OCI-LY3 (cell line): Measurements from ENCODE around the gene SYS1.
A peak's percentile ranks its signal among the peaks of the same experiment; 100 is the strongest.

Experiments used
- H2AFZ ChIP-seq: fragments of 200-600, 300-600 bp; shearing (Covaris generic); 2 replicates; pipeline ENCODE4 v1.6.0; 2014; ENCODE audit warnings: antibody characterized with exemption, low read depth, low read length
- H3K27ac ChIP-seq: fragments of 200-600, 300-600 bp; sonication (generic); 2 replicates; pipeline ENCODE4 v1.5.1; 2014; ENCODE audit warnings: mild to moderate bottlenecking, low read length, moderate library complexity, mixed read lengths
- H3K27me3 ChIP-seq: fragments of 200-600, 300-600 bp; sonication (generic); 2 replicates; pipeline ENCODE4 v1.6.1; 2014; ENCODE audit warnings: low read depth, low read length, mixed read lengths
- H3K36me3 ChIP-seq: fragments of 200-600, 300-600 bp; sonication (generic); replicated peaks from 2 replicates; pipeline ENCODE3; 2014; ENCODE audit warnings: low read depth, low read length, mixed read lengths
- H3K4me1 ChIP-seq: fragments of 300-600, 200-600 bp; sonication (generic); 2 replicates; pipeline ENCODE4 v1.6.1; 2014; ENCODE audit warnings: low read length, mixed read lengths
- H3K4me2 ChIP-seq: fragments of 200-600, 300-600 bp; sonication (generic); 2 replicates; pipeline ENCODE4 v1.6.1; 2014; ENCODE audit warnings: low read length, mixed read lengths
- H3K4me3 ChIP-seq: fragments of 300-600, 200-600 bp; sonication (generic); 2 replicates; pipeline ENCODE4 v1.5.1; 2014; ENCODE audit warnings: antibody characterized with exemption, mild to moderate bottlenecking, low read length, moderate library complexity
- H3K79me2 ChIP-seq: fragments of 300-600, 200-600 bp; shearing (Covaris generic); 2 replicates; pipeline ENCODE4 v1.6.1; 2014; ENCODE audit warnings: mild to moderate bottlenecking, low read length, mixed read lengths
- H3K9ac ChIP-seq: fragments of 300-600, 200-600 bp; shearing (Covaris generic); 2 replicates; pipeline ENCODE4 v1.6.0; 2014; ENCODE audit warnings: mild to moderate bottlenecking, low read length, moderate library complexity
- H3K9me3 ChIP-seq: fragments of 200-600, 300-600 bp; shearing (Covaris generic); 2 replicates; pipeline ENCODE4 v1.6.1; 2014; ENCODE audit warnings: low read length, mixed read lengths; ENCODE audit not compliant: insufficient read depth
- H4K20me1 ChIP-seq: fragments of 200-600, 300-600 bp; sonication (generic); 2 replicates; pipeline ENCODE4 v1.6.1; 2016; ENCODE audit warnings: low read length, mixed read lengths; ENCODE audit not compliant: insufficient read depth
- CTCF ChIP-seq: fragments of 200-600, 300-600 bp; sonication (generic); IDR thresholded peaks from 2 replicates; pipeline ENCODE4 v1.5.1; 2014; ENCODE audit warnings: antibody characterized with exemption, low read length, low read depth
- EZH2phosphoT487 ChIP-seq: fragments of 200-600 bp; shearing (Covaris generic); IDR thresholded peaks from 2 replicates; pipeline ENCODE4 v1.6.1; 2018; ENCODE audit warnings: antibody characterized with exemption, mixed run types, low read depth

The SYS1 gene

GRCh38 chr20:45391559-45391958, 28.6 kb downstream of the SYS1 start:
- TF ChIP-seq CTCF: no peak
- no peak for TF ChIP-seq EZH2phosphoT487
- no peak overlapping the region for H3K4me3 ChIP-seq
- H4K20me1 ChIP-seq: no peaks in the 10 kb centered on the region

GRCh38 chr20:45392733-45393132, 29.8 kb downstream of the SYS1 start:
- H3K4me2 ChIP-seq: no peak overlapping the region
- no peak overlapping the region for H2AFZ ChIP-seq
- no peaks in the 10 kb centered on the region for H3K27me3 ChIP-seq
- no peaks in the 10 kb centered on the region for H4K20me1 ChIP-seq
- H3K27ac ChIP-seq: no peak overlapping the region
- H3K9me3 ChIP-seq: no peaks in the 10 kb centered on the region
- H3K4me1 ChIP-seq: no peaks in the 10 kb centered on the region; the same call in 1 of the 2 replicates
- H3K79me2 ChIP-seq: no peaks in the 10 kb centered on the region
- no peak overlapping the region for H3K9ac ChIP-seq
- H3K36me3 ChIP-seq: no peaks in the 10 kb centered on the region
- no peak overlapping the region for H3K4me3 ChIP-seq
- peak; percentile 10; the same call in 1 of the 2 replicates for TF ChIP-seq CTCF
- no peak for TF ChIP-seq EZH2phosphoT487

More at GRCh38 chr20:45391559-45391958, 28.6 kb downstream of the SYS1 start:
- H3K4me2 ChIP-seq: no peak overlapping the region
- H3K79me2 ChIP-seq: no peaks in the 10 kb centered on the region
- H3K27ac ChIP-seq: no peak overlapping the region
- no peaks in the 10 kb centered on the region for H3K27me3 ChIP-seq
- no peaks in the 10 kb centered on the region for H3K36me3 ChIP-seq
- H2AFZ ChIP-seq: no peak overlapping the region
- no peaks in the 10 kb centered on the region; the same call in 1 of the 2 replicates for H3K4me1 ChIP-seq
- no peaks in the 10 kb centered on the region for H3K9me3 ChIP-seq
- H3K9ac ChIP-seq: no peak overlapping the region

- no peak for TF ChIP-seq EZH2phosphoT487
- no peak for TF ChIP-seq CTCF
- no peaks in the 10 kb centered on the region for H4K20me1 ChIP-seq
- H3K9ac ChIP-seq: no peak overlapping the region
- H3K36me3 ChIP-seq: no peaks in the 10 kb centered on the region
- no peak overlapping the region for H3K4me3 ChIP-seq
- H3K4me2 ChIP-seq: no peak overlapping the region
- H3K9me3 ChIP-seq: no peaks in the 10 kb centered on the region
- H3K27me3 ChIP-seq: no peaks in the 10 kb centered on the region
- H3K27ac ChIP-seq: no peak overlapping the region
- no peaks in the 10 kb centered on the region; the same call in 1 of the 2 replicates for H3K4me1 ChIP-seq
- H2AFZ ChIP-seq: no peak overlapping the region
- no peaks in the 10 kb centered on the region for H3K79me2 ChIP-seq
Observed at GRCh38 chr20:45394221-45395113, 31.5 kb downstream of the SYS1 start.

- Histone ChIP-seq H3K36me3 (no peaks in the 10 kb centered on the region), H4K20me1 (no peaks in the 10 kb centered on the region), H3K79me2 (no peaks in the 10 kb centered on the region), H3K9ac (no peak overlapping the region), H3K9me3 (peaks cover 5% of the 10 kb centered on the region), H2AFZ (no peak overlapping the region), H3K4me2 (no peak overlapping the region), H3K4me3 (no peak overlapping the region), H3K27me3 (no peaks in the 10 kb centered on the region), H3K27ac (no peak overlapping the region), H3K4me1 (no peaks in the 10 kb centered on the region; the same call in 1 of the 2 replicates)
- no peak for TF ChIP-seq EZH2phosphoT487
- TF ChIP-seq CTCF: no peak
Observed at GRCh38 chr20:45395114-45395415, 32.1 kb downstream of the SYS1 start.
